Measurements from ENCODE around the gene DLG5.

GRCh38 chr10:77969114-77969513, 42.6 kb upstream of the DLG5 start:
- no peak for TF ChIP-seq POLR2A (IDR thresholded peaks at IDR 0.05; ENCODE audit: low read length)
- no peak for TF ChIP-seq GATA1 (IDR thresholded peaks at IDR 0.05; ENCODE audit: low read depth, low read length)

Measured in erythroblast (primary cell).